ENCODE results near the gene IFNA5. TPM values are rescaled to one million over a fixed set of nuclear protein-coding genes. Genes with fewer than 3 reads are reported as not detected.

The IFNA5 gene
- total RNA-seq, 4 donors from 2014 or later: 0.91 TPM; not detected in 3

DNA sequence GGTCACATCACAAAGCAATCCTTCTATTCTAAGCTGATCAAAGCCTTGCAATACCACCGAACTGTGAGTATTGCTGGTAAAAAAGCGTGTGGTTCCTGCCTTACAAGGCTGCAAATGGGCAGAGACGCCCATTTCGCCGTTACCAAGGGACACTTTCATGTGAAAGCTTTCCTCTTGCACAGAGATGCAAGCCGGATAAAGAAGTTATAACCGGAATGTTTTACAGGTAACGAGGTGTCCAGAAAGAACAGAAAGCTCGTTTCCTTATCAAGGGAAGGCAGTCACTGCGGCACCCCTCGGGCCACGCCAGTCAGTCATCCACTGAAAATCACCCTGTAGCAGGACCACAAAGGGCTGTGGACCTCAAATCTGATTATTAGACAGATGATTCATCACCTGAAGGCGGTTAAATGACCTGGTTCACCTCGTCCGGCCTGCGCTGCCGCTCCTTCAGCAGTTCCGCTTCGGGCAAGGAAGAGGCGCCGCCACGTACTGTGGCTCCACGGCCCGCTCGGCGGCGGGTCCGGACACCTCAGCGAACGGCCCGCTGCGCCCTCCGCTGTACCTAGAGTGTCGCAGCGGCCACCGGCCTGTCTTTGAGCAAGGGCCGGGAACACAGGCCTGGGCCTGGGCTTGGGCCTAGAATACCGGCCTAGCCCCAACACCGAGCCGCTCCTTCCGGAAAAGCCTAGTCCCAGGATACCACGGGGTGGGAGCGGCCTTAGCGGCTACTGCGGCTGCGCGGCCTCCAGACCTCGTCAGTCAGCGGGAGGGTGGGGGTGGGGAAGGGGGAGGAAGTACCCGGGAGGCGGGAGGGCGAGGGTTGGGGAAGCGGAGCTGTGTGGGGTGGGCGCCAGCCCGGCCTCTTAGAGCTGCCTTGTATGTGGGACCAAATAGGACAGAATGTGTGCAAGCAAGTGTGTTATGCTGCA, 29.9 kb upstream of the IFNA5 start, which contains the start of gene KLHL9:
Gene KLHL9, minus strand, starts transcription at position 704 of the 932 bp plus-strand sequence. Its CDS starts 545 bp downstream, at position 159.
- peak; percentile 91 to 93 for DNase-seq
- H3K9me3 ChIP-seq: no peaks in the 10 kb centered on the region
- H3K4me3 ChIP-seq: peak within 1 kb of the TSS; percentile 64 to 66
- H3K4me1 ChIP-seq: peaks cover 8 to 15% of the 10 kb centered on the region in 2 donors
- H3K36me3 ChIP-seq: no peaks in the 10 kb centered on the region
- peak in 1 of 2 donors; percentile 71 for TF ChIP-seq POLR2A (IDR thresholded peaks at IDR 0.05)
- TF ChIP-seq CTCF (IDR thresholded peaks at IDR 0.05): peak in 1 of 4 experiments; percentile 14
- H3K27ac ChIP-seq: peak within 1 kb of the TSS; percentile 86 to 94
- intact Hi-C loops (cut with DNase I; ENCODE audit: low total_unique reads): loop anchor here (10.0 kb wide), 1 partner anchor 470 kb away; the partner anchor contains the start of gene MTAP
- no peaks in the 10 kb centered on the region for H3K27me3 ChIP-seq

- Histone ChIP-seq H3K9me3 (no peaks in the 10 kb centered on the region), H3K4me1 (peaks cover 8 to 18% of the 10 kb centered on the region in 2 donors), H3K27ac (no peak overlapping the region), H3K36me3 (no peaks in the 10 kb centered on the region), H3K27me3 (no peaks in the 10 kb centered on the region), H3K4me3 (no peak overlapping the region)
- no peak for DNase-seq
- no peak for TF ChIP-seq POLR2A (IDR thresholded peaks at IDR 0.05)
- no peak for TF ChIP-seq CTCF (IDR thresholded peaks at IDR 0.05)
- intact Hi-C loops (cut with DNase I; ENCODE audit: low total_unique reads): loop anchor here (10.0 kb wide), 1 partner anchor 472 kb away; the partner anchor contains the start of gene MTAP
Measured at GRCh38 chr9:21333226-21333625, 28.1 kb upstream of the IFNA5 start.

- H3K36me3 ChIP-seq: no peaks in the 10 kb centered on the region
- H3K4me3 ChIP-seq: no peak overlapping the region
- no peak overlapping the region for H3K27ac ChIP-seq
- no peaks in the 10 kb centered on the region for H3K9me3 ChIP-seq
- DNase-seq: no peak
- no peaks in the 10 kb centered on the region for H3K27me3 ChIP-seq
- intact Hi-C loops (cut with DNase I; ENCODE audit: low total_unique reads): loop anchor here (10.0 kb wide), 1 partner anchor 473 kb away; the partner anchor contains the start of gene MTAP
- TF ChIP-seq POLR2A (IDR thresholded peaks at IDR 0.05) (no peak), CTCF (IDR thresholded peaks at IDR 0.05) (no peak)
- H3K4me1 ChIP-seq: peaks cover 8 to 18% of the 10 kb centered on the region in 2 donors
Measured at GRCh38 chr9:21331676-21332402, 26.7 kb upstream of the IFNA5 start.

- intact Hi-C loops (cut with DNase I; ENCODE audit: low total_unique reads): no loop called here
- Histone ChIP-seq H3K9me3 (no peaks in the 10 kb centered on the region), H3K4me1 (peaks cover 0 to 14% of the 10 kb centered on the region in 2 donors), H3K27ac (no peak overlapping the region), H3K36me3 (no peaks in the 10 kb centered on the region), H3K27me3 (no peaks in the 10 kb centered on the region), H3K4me3 (no peak overlapping the region)
- TF ChIP-seq POLR2A (IDR thresholded peaks at IDR 0.05): no peak
- peak; percentile 64 to 71 (median 68) for TF ChIP-seq CTCF (IDR thresholded peaks at IDR 0.05)
- DNase-seq: no peak
Measured at GRCh38 chr9:21326526-21327139, 21.5 kb upstream of the IFNA5 start.

Measured in uterus (tissue), 4 donors.